ENCODE data around the gene DHTKD1. TPM values are rescaled to one million over a fixed set of nuclear protein-coding genes. Genes with fewer than 3 reads are reported as not detected.
"Not testable (repeated sequence)": the region's sequence is repeated elsewhere in the genome, so short reads cannot be mapped to it uniquely, and the experiment has no call there.

DHTKD1 gene
- total RNA-seq, 1 donor from 2014 or later: 16.7 TPM

GRCh38 chr10:12091421-12091820 lies 22.7 kb downstream of the DHTKD1 start:
- Histone ChIP-seq H3K36me3 (peaks cover 67% of the 10 kb centered on the region), H3K27me3 (no peaks in the 10 kb centered on the region), H3K27ac (no peak overlapping the region), H3K4me1 (no peaks in the 10 kb centered on the region), H3K9me3 (no peaks in the 10 kb centered on the region), H3K4me3 (no peak overlapping the region)
- DNase-seq (no peak), ATAC-seq (peak; percentile 70)
- TF ChIP-seq CTCF (IDR thresholded peaks at IDR 0.05): no peak
- intact Hi-C loops (cut with DNase I): no loop called here

GRCh38 chr10:12097361-12097760 lies 28.6 kb downstream of the DHTKD1 start:
- H3K4me3 ChIP-seq; H3K27ac ChIP-seq; ATAC-seq; H3K4me1 ChIP-seq; H3K9me3 ChIP-seq; H3K27me3 ChIP-seq; DNase-seq; intact Hi-C loops (cut with DNase I): not testable (repeated sequence)
- H3K36me3 ChIP-seq: peaks cover 69% of the 10 kb centered on the region

GRCh38 chr10:12097791-12098190 lies 29.0 kb downstream of the DHTKD1 start:
- H3K27me3 ChIP-seq: no peaks in the 10 kb centered on the region
- no peak for TF ChIP-seq CTCF (IDR thresholded peaks at IDR 0.05)
- H3K36me3 ChIP-seq: peaks cover 67% of the 10 kb centered on the region
- no peaks in the 10 kb centered on the region for H3K4me1 ChIP-seq
- H3K4me3 ChIP-seq: no peak overlapping the region
- intact Hi-C loops (cut with DNase I): no loop called here
- H3K27ac ChIP-seq: no peak overlapping the region
- ATAC-seq: no peak
- no peak for DNase-seq
- no peaks in the 10 kb centered on the region for H3K9me3 ChIP-seq

- H3K27me3 ChIP-seq: no peaks in the 10 kb centered on the region
- no peaks in the 10 kb centered on the region for H3K9me3 ChIP-seq
- DNase-seq (peak; percentile 37), ATAC-seq (no peak)
- no peak overlapping the region for H3K27ac ChIP-seq
- H3K36me3 ChIP-seq: peaks cover 61% of the 10 kb centered on the region
- TF ChIP-seq CTCF (IDR thresholded peaks at IDR 0.05): no peak
- intact Hi-C loops (cut with DNase I): no loop called here
- no peak overlapping the region for H3K4me3 ChIP-seq
- H3K4me1 ChIP-seq: no peaks in the 10 kb centered on the region
Measured at GRCh38 chr10:12098966-12099365, 30.2 kb downstream of the DHTKD1 start.

GRCh38 chr10:12103802-12104201 lies 35.0 kb downstream of the DHTKD1 start:
- H3K9me3 ChIP-seq: no peaks in the 10 kb centered on the region
- H3K27ac ChIP-seq: no peak overlapping the region
- no peak overlapping the region for H3K4me3 ChIP-seq
- H3K27me3 ChIP-seq: no peaks in the 10 kb centered on the region
- no peak for DNase-seq
- intact Hi-C loops (cut with DNase I): no loop called here
- H3K36me3 ChIP-seq: peaks cover 84% of the 10 kb centered on the region
- H3K4me1 ChIP-seq: no peaks in the 10 kb centered on the region
- ATAC-seq: peak; percentile 24
- TF ChIP-seq CTCF (IDR thresholded peaks at IDR 0.05): no peak

GRCh38 chr10:12107781-12108180 lies 39.0 kb downstream of the DHTKD1 start:
- DNase-seq (no peak), ATAC-seq (no peak)
- Histone ChIP-seq H3K36me3 (peaks cover 68% of the 10 kb centered on the region), H3K4me1 (no peaks in the 10 kb centered on the region), H3K4me3 (no peak overlapping the region), H3K9me3 (no peaks in the 10 kb centered on the region), H3K27ac (no peak overlapping the region), H3K27me3 (no peaks in the 10 kb centered on the region)
- intact Hi-C loops (cut with DNase I): no loop called here
- no peak for TF ChIP-seq CTCF (IDR thresholded peaks at IDR 0.05)

All from upper lobe of right lung (tissue), 1 donor.